Measurements from ENCODE around the gene CTCF.

CTCF gene

GRCh38 chr16:67613808-67614207 is 51.5 kb downstream of the CTCF start:
- DNase-seq, result no peak

- no peak for DNase-seq
Measured at GRCh38 chr16:67628216-67628615, 65.9 kb downstream of the CTCF start.

GRCh38 chr16:67632415-67633172 is 70.3 kb downstream of the CTCF start:
- no peak for DNase-seq

GRCh38 chr16:67636713-67637112 is 74.4 kb downstream of the CTCF start:
- no peak for DNase-seq

GRCh38 chr16:67637625-67638024 is 75.3 kb downstream of the CTCF start:
- no peak for DNase-seq

- DNase-seq, result no peak
Measured at GRCh38 chr16:67641779-67642708, 79.7 kb downstream of the CTCF start.

- no peak for DNase-seq
Measured at GRCh38 chr16:67644038-67644437, 81.7 kb downstream of the CTCF start.

GRCh38 chr16:67645397-67646121 is 83.2 kb downstream of the CTCF start:
- DNase-seq, result no peak

GRCh38 chr16:67647111-67647651 is 84.9 kb downstream of the CTCF start:
- no peak for DNase-seq

GRCh38 chr16:67647681-67648080 is 85.4 kb downstream of the CTCF start:
- no peak for DNase-seq

GRCh38 chr16:67648088-67648763 is 85.9 kb downstream of the CTCF start:
- DNase-seq, result no peak

GRCh38 chr16:67648764-67649407 is 86.6 kb downstream of the CTCF start:
- DNase-seq, result no peak

GRCh38 chr16:67649494-67649931 is 87.2 kb downstream of the CTCF start:
- DNase-seq, result no peak

GRCh38 chr16:67650023-67650422 is 87.7 kb downstream of the CTCF start:
- no peak for DNase-seq

GRCh38 chr16:67651039-67651438 is 88.7 kb downstream of the CTCF start:
- DNase-seq, result no peak

- no peak for DNase-seq
Measured at GRCh38 chr16:67651847-67652246, 89.5 kb downstream of the CTCF start.

- peak; percentile 5 for DNase-seq
Measured at GRCh38 chr16:67652578-67653127, 90.3 kb downstream of the CTCF start.

GRCh38 chr16:67653128-67653788 is 90.9 kb downstream of the CTCF start:
- no peak for DNase-seq

- DNase-seq, result no peak
Measured at GRCh38 chr16:67653789-67654402, 91.6 kb downstream of the CTCF start.

GRCh38 chr16:67654403-67654911 is 92.1 kb downstream of the CTCF start:
- no peak for DNase-seq

Measured in kidney glomerular epithelial cell (primary cell).